A204.1 (cell line): ENCODE measurements around the gene VASH1.
A peak's percentile ranks its signal among the peaks of the same experiment; 100 is the strongest.

ENCODE experiments used
- FAIRE-seq: peaks from 2 replicates; lab custom pipeline; 2012; peaks lifted over from hg19 to GRCh38; lab: Jason Lieb, UNC

Gene VASH1

DNA sequence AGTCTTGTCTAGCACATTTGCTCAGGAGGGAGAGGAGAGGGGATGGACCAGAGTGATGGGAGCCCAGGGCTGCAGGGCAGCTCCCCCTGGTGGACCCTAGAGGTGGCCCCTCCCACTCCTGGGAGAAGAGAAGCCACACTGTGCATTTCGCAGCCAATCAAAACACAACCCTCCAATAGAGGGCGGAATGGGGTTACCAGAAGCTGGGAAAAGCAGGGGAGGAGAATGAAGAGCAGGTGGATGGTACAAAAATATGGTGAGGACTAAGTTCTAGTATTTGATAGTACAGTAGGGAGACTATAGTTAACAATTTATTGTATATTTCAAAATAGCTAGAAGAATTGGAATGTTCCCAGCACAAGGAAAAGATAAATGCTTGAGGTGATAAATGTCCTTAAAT, 23.6 kb downstream of the VASH1 start:
- FAIRE-seq = peak; percentile 43

DNA sequence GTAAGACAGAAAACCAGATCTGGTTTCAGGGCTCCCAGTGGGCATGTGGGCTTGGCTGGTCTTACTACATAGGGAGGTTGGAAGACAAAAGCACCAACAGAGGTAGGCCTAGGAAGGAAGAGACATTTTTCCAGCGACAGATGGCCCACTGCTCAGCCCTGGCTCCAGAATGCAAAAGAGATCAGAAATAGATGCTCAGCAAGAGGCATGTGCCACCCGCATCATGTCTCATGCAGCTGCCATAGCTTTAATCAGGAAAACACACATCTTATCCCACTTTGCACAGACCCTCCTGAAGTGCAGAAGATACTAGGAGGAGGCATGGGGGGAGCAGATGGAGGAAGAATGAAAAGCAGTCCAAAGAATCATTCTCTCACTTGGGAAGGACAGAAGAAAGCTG, 25.3 kb downstream of the VASH1 start:
- FAIRE-seq = no peak

DNA sequence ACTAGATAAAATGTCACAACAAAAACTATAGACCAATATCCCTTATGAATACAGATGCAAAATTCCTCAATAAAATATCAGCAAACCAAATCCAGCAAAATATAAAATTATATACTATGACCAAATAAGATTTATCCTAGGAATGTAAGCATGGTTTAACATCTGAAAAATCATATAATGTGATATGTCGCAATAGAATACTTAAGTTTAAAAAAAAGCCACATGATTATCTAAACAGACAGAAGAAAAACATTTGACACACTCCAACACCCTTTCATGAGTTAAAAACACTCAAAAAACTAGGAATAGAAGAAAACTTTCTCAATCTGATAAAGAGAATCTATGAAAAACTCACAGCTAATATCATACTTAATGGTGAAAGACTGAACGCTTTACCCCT, 31.2 kb downstream of the VASH1 start:
- peak; percentile 39 for FAIRE-seq

DNA sequence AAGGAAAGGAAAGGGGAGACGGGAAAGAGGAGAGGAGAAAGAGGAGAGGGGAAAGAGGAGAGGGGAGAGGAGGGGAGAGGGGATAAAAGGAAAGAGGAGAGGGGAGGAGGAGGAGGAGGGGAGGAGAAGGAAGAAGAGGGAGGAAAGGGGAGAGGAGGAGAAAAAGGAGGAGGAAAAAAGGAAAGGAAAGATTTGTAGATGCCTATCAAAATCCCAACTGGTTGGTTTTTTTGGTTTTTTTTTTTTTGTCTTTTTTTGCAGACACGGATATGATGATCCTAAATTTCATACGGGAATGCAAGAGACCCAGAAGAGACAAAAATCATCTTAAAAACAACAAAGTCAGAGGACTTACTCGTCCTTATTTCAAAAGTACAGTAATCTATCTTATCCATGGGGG, 32.1 kb downstream of the VASH1 start:
- no peak for FAIRE-seq

DNA sequence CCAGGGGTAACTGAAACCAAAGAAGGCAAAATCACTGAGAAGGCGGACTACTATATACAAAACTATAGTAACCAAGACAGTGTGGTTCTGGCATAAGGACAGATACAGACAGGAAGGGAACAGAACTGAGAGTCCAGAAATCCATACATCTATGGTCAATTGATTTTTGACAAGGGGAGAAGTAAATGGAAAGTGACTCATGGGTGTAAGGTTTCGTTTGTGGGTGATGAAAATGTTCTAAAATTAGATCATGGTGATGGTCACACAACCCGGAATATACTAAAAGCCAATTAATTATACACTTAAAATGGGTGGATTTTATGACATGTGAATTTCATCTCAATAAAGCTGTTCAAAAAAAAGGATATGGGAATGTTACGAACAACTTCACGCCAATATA, 32.7 kb downstream of the VASH1 start:
- no peak for FAIRE-seq

DNA sequence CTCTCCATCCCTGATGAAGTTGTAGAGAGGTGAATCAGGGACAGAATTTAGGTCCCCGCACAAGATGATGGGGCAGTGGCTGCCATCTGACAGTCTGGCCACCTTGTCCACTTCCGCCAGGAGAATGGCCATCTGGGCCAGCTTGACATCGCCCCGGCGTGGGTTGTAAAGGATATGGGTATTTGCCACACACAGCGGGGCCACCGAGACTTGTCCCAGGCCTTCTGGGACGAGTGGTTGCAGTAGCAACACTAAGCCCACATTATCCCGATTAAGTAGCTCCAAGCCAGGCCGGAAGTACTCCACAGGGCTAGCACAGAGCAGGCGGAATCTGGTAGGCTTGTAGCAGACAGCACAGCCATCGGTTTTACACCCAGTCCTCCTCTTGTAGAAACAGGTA, 45.2 kb downstream of the VASH1 start:
- FAIRE-seq = no peak

DNA sequence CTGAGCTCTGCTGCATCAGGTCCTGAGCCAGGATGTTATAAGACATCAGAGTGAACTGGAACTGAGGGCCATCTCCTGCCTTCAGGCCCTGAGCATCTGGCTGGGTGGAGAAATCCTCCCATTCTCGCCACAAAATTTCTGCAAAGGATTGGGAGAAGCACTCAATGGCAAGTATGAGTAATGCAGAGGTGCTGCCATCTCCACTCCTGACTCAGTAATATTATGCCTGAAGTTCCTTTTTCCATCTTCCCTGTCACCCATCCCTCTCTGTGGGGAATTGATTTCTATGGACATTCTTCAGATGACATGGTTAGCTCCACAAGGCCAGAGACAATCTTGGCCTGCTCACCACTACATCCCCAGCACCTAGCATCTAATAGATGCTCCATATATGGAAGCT, 46.7 kb downstream of the VASH1 start:
- no peak for FAIRE-seq

DNA sequence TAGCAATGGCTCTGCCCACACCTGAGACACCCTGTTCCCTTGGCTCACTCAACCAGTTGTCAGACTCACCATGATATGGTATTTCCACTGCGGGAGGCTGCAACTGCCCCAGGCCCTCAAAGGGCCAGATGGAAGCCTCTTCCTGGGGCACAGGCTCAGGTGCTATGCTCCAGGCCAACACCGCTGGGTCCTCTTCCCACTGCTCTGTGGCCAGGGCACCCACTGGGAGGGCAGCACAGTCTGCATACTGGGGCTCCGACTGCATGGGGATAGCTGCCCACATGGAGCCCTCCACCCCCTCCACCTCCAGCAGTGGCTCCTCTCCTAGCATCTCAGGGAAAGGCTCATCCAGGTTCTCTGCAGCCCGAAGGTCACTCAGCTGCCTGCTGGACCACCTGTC, 47.7 kb downstream of the VASH1 start:
- FAIRE-seq = no peak

DNA sequence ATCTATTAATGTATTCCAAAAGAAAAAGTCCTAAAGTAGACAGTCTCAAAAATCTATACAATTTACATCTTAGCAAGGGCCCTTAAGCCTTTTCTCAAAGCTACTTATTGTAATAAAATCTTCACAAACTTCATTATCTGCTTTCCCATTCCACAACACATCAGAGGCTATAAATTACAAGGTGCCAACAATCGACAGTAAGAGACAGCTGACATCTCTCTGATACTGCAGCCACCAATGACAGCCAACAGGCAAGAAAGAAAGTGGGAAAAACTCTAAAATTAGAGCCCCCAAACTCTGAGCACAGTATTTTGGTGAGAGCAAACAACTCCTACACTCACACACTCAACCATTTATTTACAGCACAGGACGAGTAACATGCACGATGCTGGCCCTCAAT, 49.3 kb downstream of the VASH1 start:
- FAIRE-seq = no peak

DNA sequence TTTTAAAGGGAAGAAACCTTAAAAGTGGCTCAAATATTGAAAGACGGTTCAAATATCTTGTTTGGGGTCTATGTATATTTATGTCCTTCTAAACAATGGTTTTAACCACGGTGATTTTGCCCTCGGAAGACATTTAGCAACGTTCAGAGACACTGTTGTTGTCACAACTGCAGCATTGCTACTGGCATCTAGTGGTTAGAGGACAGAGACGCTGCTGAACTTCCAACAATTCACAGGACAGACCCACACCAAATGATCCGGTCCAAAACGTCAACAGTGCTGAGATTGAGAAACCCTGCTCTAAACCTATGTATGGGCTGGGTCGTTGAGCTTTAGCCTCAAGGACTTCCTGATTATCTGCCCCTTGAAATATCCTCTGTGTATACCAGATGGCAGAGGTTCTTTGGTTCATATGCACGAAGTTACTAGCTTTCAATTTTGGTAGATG, 49.7 kb downstream of the VASH1 start:
- no peak for FAIRE-seq

DNA sequence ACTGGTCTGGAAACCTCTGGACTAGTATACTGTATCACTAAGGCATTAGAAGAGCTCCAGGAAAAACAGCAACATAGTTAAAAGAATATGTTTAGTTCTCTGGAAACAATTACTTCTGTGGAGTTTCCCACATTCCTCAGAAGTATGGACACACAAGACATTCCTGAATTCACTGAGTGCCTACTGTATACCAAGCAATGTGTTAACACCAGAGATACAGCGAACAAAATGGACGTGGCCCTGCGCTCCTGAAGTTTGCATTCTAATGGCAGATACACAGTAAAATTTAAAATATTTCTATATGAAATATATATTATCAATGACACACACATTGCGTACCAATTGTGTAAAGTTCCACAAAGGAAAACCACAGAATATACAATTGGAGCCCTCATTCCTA, 50.3 kb downstream of the VASH1 start:
- FAIRE-seq = no peak

DNA sequence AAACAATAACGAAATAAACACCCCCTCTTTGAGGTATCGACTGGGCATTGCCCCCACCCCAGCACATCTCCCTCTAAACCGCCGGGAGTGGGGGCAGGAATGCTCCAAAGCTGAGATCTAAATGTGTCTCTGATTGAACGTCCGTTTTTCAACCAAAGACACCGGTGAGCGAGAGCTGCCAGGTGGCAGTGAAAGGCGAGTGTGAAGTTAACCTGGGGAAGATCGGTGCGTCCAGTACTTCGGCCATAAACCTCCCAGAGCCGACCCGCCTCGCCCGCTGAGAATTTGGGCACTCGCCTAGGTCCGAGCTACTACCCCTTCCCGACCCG, 50.8 kb downstream of the VASH1 start:
- no peak for FAIRE-seq

DNA sequence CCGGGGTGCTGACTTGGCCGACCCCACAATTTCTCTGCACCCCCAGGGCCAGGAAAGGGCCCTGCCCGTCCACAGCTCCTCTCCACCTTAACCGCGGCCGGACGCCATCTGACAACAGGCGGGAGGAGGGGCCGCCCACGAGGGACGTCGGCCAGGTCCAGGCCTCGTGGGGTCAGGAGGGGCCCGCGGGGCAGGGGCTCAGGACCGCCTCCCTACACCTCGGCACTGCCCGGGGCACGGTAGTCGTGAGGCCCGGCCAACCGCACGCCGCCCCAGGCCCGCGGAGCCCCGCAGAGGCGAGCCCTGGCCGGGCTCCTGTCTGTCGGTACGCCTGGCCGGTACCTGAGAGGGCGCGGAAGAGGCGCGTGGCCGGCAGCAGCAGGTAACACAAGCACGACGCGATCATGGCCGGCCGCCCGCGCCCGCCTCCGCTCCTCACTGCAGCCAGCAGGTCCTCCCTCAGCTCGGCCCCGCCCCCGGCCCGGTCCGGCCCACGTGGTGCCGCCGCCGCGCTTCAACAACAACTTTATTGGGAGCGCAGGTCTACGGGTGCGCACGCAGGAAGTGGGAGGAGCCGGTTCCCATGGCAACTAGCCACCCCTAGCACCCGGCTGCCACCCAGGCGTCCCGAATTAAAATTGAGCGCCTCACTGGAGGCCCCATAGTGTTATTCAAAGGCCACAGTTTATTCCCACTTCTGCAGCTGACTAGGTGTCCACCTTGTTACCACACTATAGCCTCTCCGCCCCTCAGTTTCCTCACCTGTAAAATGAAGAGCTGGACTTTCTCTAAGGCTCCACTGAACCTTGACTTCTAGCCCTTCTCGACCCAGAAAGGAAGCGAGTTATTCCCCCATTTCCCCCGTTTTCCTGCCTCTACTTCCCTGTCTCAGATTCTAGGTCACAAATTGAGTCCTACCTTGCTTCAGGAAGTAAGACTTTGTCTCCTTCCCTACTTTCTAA, 51.4 kb downstream of the VASH1 start, which contains the start of gene ANGEL1:
Gene ANGEL1 (minus strand): TSS at position 461 of the 962 bp plus-strand sequence. CDS start 55 bp downstream, at position 406.
- no peak for FAIRE-seq

DNA sequence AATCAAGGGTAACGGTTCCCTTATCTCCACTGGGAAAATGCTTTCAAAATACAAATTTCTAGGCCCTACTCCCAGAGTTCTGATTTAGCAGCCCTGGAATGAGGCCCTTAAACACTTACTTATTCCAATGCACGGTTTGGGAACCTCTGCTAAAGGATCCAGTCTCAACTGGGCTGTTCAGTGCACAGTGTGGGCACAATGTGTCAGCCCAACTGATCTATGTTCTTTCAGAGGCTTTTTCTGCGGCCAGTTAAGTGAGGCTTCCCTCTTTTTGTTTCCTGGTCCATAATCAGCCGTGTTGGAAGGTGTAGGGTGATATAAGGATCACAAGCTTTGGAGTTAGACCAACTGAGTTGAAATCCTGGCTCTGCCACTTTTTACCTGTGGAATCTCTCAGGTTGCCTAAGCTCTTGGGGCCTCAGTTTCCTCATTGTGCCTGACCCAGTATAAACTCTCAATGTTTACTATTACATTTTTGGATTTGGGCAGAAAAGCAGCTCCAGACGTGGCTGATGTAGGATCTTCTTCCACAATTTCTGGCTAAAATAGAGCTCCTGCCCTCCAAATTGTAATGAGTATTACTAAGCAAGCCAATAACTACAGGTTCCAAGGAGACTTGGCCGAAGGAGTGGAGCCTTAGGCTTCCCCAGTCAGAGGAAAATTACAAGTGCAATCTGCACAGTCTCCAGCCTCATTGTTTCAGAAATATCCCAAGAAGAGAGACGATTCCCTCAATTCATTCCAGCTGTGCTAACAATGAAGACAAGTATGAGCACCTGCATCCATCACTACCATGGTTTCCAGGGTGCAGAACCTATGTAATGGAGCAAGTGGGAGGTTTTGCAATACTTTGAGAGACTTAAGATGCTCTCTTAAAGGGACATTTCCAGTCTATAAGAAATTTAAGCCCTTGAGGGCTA, 53.7 kb downstream of the VASH1 start:
- no peak for FAIRE-seq

DNA sequence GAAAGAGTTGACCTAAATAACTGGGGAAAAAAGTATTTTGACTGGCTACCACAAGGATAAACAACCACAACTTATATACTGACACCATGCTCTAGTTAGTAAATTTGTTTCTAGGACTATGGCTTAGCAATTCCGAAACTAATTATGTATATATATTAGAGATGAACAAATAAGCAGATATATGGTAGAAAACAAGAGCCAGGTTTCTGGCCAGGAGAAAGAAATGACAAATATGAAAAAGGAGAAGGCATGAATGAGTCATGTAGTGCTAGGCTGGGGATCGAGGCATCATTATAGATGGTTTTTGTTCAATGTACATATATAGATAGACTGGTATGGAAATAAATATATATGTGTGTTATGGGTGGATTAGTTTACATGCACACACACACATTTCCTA, 59.4 kb downstream of the VASH1 start:
- no peak for FAIRE-seq

DNA sequence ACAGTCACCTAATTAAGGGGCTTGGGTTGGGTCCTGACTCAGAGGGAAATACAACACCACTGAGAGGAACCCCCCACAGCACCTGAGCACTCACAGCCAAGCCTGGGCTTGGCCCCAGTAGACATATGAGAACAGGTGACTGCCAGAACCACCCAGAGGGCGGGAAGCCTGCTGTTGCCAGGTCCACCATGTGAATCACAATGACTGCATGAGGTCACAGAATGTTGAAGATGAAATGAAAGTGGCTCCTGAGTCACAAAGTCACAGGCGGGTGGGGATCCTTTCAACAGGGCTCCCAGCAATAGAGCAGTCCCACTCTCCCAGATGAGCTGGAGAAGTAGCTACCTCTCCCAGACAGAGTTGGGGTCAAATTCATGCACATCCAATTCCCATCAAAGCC, 64.9 kb downstream of the VASH1 start, which contains the start of gene LRRC74A:
Gene LRRC74A (plus strand): TSS at position 287 of the 400 bp plus-strand sequence. CDS start 290 bp downstream, outside the sequence.
- FAIRE-seq = no peak

DNA sequence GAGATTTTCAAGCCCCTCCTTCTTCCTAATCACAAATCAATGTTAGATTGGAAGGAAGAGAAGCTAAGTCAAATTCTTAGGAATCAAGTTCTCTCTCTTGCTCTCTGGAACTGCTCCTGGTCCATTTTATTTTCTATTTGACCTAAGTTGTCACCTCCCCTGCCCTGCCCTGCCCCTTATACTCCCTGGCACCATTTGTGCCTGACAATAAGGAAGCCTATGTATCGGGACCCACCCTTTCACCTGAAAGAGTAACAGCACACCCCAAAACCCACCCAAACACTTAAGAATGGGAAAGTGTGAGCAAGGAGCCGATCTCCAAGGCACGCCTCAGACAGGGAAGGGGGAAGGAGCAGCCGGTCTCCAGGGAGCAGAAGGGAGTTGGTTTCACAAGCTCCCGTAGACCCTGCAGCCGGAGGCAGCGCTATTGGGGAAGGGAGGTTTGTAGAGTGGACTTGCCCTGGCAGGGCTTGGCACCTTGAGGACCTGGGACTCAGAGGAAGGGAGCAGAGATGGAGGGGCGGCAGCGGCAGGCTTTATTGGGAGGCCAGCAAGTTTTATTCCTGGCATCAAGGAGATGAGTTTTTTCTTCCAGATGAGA, 66.5 kb downstream of the VASH1 start:
- no peak for FAIRE-seq

DNA sequence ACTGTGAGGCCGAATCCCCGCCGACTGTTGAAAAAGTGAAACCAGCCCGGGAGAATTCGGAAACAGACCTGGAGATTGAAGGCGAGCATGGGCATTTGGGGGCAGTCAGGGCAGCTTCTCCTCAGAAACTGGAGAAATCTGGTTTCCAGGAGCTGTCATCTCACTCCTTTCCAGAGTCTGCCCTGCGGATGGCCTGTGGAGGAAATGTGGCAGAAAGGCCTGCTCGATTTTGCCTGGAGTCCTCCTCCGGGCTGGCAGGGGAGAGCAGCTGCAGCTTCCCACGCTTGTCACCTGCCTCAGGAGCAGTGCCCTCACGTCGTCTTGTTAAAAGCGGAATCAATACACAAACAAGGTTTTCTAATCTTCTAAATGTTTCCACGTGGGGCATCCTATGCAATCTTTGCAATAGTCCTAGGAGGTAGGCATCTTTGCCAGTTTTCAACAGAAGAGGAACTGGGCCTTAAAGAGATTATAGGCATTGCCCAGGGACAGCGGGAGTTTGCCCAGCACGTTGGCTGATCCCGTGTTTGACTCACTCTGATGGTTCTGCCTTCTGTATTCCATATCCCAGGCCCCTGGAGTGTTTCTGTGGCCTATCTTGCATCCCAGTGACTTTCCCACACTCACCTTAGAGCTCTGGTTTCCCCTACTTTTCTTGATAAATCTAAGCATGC, 67.2 kb downstream of the VASH1 start:
- FAIRE-seq = no peak

DNA sequence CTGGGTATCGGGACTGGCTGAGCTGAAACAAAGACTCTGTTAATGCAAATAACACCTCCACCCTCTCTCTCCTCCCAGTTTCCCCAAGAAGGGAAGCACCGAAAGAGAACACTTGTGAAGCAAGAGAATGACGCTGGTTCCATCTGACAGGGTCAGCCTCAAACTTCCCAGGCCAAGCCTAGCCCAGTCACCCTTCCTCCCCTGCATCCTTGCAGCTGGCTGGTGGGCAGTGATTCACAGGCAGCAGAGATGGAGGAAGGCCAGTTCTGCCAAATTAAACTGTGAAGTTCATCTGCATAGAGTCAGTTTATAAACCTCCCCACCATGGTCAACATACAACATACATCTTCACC, 67.7 kb downstream of the VASH1 start:
- FAIRE-seq = no peak

DNA sequence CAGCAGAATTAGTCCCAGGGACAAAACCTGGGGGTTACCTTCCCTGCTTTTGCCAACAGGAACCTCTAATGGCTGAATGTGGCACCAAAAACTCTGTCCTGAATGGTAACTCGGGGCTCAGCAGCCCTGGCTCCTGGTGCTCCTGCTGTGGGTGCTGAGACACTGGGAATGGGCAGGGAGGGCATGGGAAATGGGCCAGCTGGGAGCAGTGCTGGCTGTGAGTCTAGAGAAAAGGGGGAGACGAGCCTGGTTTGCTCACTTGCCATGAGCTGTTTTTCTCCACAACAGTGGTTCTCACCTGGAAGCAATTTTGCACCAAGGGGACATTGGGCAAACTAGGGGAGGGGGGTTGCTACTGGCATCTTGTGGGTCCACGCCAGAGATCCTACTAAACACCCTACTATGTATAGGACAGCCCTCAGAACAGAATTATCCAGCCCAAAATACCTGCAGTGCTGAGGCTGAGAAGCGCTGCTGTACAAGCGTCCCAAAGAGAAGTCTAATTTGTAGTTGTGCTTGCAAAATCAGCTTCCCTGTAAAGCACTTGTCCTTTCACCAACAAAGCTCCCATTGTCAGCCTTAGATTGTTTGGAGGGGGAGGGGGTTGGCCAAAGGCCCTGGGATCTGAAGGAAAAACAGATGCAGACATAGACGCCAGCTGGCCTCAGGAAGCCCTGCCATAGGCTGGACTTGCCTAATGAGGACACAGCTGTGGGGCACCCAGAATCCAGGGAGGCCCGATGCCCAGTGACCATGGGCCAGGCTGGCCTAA, 68.6 kb downstream of the VASH1 start:
- no peak for FAIRE-seq

DNA sequence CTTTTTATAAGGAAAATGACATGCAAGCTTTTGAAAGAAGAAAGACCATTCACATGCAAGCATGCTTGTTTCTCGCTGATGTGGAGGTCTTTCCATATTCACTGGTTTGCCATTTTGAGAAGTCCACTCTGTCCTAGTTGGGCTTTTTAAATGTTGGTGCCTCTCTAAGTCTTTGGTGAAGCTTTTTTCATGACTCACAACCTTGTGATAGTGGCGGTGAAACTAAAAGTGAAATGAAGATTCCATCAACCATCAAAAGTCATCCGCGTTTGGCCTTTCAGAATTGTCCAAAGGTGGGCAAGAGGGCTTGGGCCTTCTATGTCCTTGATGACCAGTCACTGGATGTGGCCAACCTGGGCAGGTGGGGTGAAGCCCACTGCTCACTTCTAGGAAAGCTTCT, 69.3 kb downstream of the VASH1 start:
- no peak for FAIRE-seq
